RWPE2 (cell line): Measurements from ENCODE around the gene CD36.

Experiments
- ATAC-seq: fragments of 200-7000 bp; cut with Tn5 transposase; 3 replicates; pipeline ENCODE4 v1.9.1; 2021; ENCODE audit warnings: low read depth
- DNase-seq: peaks from one replicate; pipeline ENCODE4 v3.0.0-alpha.2; 2020; ENCODE audit warnings: low spot score
- H3K27ac ChIP-seq: fragments of 450-650 bp; 2 replicates; pipeline ENCODE4 v1.5.1; 2017; ENCODE audit warnings: mild to moderate bottlenecking; ENCODE audit not compliant: poor library complexity, severe bottlenecking
- H3K27me3 ChIP-seq: fragments of 250-450 bp; sonication (Bioruptor Pico); 2 replicates; pipeline ENCODE4 v1.5.1; 2021; ENCODE audit warnings: mild to moderate bottlenecking, moderate library complexity; ENCODE audit not compliant: insufficient read depth, poor library complexity, severe bottlenecking
- H3K36me3 ChIP-seq: fragments of 250-450 bp; sonication (Bioruptor Pico); 2 replicates; pipeline ENCODE4 v1.5.1; 2020; ENCODE audit warnings: low read depth, mild to moderate bottlenecking, moderate library complexity
- H3K4me1 ChIP-seq: fragments of 250-450 bp; sonication (Bioruptor Pico); 2 replicates; pipeline ENCODE4 v1.5.1; 2021; ENCODE audit warnings: mild to moderate bottlenecking, moderate library complexity; ENCODE audit not compliant: insufficient read depth, poor library complexity, severe bottlenecking
- H3K4me3 ChIP-seq: fragments of 250-450 bp; sonication (Bioruptor Pico); 2 replicates; pipeline ENCODE4 v1.5.1; 2021; ENCODE audit warnings: mild to moderate bottlenecking, moderate library complexity; ENCODE audit not compliant: severe bottlenecking
- H3K9me3 ChIP-seq: fragments of 250-450 bp; sonication (Bioruptor Pico); 2 replicates; pipeline ENCODE4 v1.5.1; 2021; ENCODE audit warnings: mild to moderate bottlenecking, moderate library complexity; ENCODE audit not compliant: severe bottlenecking
- TF ChIP-seq, protein P1 (sequence below): fragments of 450-650 bp; IDR thresholded peaks from one replicate; pipeline ENCODE4 v1.5.1; 2017; ENCODE audit warnings: mild to moderate bottlenecking, moderate library complexity; ENCODE audit not compliant: poor library complexity, severe bottlenecking

CD36 gene

DNA sequence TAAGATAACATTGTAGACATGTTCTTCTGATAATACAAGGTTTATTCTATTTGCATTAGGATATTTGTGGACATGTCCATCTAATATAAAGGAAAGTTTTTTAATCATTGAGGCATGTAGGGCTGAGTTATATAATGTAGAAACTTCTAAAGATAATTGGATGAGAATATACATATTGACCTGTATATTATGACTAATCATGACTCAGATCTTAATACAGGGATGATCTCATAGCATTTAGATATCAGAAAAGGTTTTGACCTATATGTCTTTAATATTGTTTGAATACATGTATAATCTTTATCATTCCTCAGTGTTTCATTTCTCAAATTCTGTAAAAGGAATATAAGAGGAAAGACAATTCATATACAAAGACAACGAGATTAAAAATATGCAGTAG, 39.2 kb downstream of the CD36 start:
- no peaks in the 10 kb centered on the region for H3K36me3 ChIP-seq
- H3K4me1 ChIP-seq: peaks cover 32% of the 10 kb centered on the region
- no peaks in the 10 kb centered on the region for H3K27me3 ChIP-seq
- no peak overlapping the region for H3K4me3 ChIP-seq
- no peak overlapping the region for H3K27ac ChIP-seq
- ATAC-seq (peak; percentile 53; the same call in 2 of the 3 replicates), DNase-seq (no peak)
- no peaks in the 10 kb centered on the region for H3K9me3 ChIP-seq
- TF ChIP-seq, protein P1, sequence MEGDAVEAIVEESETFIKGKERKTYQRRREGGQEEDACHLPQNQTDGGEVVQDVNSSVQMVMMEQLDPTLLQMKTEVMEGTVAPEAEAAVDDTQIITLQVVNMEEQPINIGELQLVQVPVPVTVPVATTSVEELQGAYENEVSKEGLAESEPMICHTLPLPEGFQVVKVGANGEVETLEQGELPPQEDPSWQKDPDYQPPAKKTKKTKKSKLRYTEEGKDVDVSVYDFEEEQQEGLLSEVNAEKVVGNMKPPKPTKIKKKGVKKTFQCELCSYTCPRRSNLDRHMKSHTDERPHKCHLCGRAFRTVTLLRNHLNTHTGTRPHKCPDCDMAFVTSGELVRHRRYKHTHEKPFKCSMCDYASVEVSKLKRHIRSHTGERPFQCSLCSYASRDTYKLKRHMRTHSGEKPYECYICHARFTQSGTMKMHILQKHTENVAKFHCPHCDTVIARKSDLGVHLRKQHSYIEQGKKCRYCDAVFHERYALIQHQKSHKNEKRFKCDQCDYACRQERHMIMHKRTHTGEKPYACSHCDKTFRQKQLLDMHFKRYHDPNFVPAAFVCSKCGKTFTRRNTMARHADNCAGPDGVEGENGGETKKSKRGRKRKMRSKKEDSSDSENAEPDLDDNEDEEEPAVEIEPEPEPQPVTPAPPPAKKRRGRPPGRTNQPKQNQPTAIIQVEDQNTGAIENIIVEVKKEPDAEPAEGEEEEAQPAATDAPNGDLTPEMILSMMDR: no peak

DNA sequence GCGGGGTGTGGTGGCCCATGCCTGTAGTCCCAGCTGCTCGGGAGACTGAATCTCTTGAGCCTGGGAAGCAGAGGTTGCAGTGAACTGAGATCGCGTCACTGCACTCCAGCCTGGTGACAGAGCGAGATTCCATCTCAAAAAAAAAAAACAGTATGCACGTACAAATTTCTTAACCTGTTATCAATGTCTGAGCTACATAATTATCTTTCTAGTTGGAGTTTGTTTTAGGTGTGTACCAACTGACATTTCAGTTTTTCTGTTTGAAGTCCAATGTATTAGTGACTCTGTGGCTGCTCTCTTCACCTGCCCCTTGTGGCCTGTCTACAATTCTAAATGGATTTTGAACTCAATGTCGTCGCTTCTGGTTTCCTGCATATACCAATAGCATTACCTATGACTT, 40.3 kb downstream of the CD36 start:
- TF ChIP-seq, protein P1: no peak
- ATAC-seq (no peak), DNase-seq (no peak)
- H3K27ac ChIP-seq: no peak overlapping the region
- peaks cover 32% of the 10 kb centered on the region for H3K4me1 ChIP-seq
- no peaks in the 10 kb centered on the region for H3K36me3 ChIP-seq
- no peak overlapping the region for H3K4me3 ChIP-seq
- no peaks in the 10 kb centered on the region for H3K9me3 ChIP-seq
- H3K27me3 ChIP-seq: no peaks in the 10 kb centered on the region

DNA sequence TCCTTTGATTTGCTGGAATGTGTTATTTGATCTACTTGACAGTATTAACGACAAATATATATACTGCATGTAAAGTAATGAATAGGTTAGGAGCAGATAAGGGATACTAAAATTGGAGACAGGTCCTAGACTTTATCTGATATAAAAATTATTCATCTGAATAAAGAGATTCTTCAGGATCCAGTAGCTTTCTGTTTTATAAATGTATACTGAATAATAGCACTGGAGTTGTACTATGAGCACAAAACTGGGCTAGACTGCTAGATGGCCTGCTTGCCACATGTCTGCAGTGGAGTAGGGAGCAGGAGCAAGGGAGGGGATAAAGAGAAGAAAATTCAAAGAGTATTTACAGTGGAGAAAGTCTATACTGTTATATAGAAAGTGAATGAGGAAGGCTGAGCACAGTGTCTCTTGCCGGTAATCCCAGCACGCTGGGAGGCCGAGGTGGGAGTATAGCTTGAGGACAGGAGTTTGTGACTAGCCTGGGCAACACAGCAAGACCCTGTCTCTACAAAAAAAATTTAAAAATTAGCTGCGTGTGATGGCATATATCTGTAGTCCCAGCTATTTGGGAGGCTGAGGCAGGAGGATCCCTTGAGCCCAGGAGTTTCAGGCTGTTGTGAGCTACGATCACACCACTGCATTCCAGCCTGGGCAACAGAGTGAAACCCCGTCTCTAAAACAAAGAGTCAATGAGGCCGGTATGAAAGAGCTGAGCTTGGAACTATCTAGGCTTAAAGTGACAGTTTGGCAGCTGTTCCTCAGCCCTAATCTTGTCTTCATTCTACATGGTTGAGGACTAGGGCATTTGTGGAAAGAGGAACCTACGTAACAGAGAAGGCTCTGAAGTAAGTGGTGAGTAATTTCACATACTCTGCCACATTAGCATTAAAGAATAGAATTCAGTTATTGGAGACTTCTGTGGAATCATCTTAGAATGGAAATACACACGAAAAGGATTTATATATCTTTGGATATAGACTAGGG, 41.8 kb downstream of the CD36 start:
- no peaks in the 10 kb centered on the region for H3K36me3 ChIP-seq
- H3K9me3 ChIP-seq: no peaks in the 10 kb centered on the region
- no peaks in the 10 kb centered on the region for H3K27me3 ChIP-seq
- peaks cover 23% of the 10 kb centered on the region for H3K4me1 ChIP-seq
- no peak overlapping the region for H3K4me3 ChIP-seq
- no peak for ATAC-seq
- no peak overlapping the region for H3K27ac ChIP-seq
- TF ChIP-seq, protein P1: no peak
- DNase-seq: no peak

DNA sequence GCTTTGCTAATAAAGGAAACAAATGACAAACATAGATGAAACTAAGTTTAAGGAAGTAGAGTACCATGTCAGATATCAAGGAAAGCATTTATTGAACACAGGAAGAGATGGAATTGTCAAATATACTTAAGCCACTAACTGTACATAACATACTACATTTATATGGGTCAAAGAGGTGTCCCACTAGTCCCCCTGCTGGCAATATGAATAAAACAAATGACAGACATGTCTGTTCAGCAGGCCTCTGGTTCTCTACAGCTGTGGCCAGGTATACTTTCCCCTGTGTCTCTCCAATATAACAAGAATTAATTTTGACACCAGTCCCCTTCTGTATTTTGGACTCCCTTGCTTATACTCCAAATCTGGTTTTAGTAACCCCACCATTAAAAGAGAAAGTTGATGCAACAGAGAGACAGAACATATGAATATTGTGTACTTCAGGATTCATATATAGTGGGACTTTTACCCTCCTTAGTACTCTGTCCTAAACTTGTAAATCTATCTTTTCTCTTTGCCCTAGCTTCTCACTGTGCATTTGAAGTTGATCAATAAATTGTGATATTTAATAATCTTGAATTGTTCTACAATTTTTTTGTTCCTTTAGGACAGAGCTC, 42.9 kb downstream of the CD36 start:
- TF ChIP-seq, protein P1: peak; percentile 76
- no peak overlapping the region for H3K27ac ChIP-seq
- no peak overlapping the region for H3K4me3 ChIP-seq
- H3K4me1 ChIP-seq: peaks cover 13% of the 10 kb centered on the region
- DNase-seq (no peak), ATAC-seq (peak; percentile 76)
- H3K9me3 ChIP-seq: no peaks in the 10 kb centered on the region
- H3K27me3 ChIP-seq: no peaks in the 10 kb centered on the region
- H3K36me3 ChIP-seq: no peaks in the 10 kb centered on the region

DNA sequence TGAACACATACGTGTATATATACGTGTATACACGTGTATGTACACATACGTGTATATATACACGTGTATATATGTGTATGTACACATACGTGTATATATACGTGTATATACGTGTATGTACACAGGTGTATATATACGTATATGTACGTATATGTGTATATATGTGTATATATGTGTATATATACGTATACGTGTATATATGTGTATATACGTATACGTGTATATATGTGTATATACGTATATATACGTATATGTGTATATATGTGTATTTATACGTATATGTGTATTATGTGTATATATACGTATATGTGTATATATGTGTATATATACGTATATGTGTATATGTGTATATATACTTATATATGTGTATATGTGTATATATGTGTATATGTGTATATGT, 44.3 kb downstream of the CD36 start:
- H3K4me3 ChIP-seq: no peak overlapping the region
- no peaks in the 10 kb centered on the region for H3K36me3 ChIP-seq
- no peaks in the 10 kb centered on the region for H3K27me3 ChIP-seq
- DNase-seq (no peak), ATAC-seq (no peak)
- no peaks in the 10 kb centered on the region for H3K9me3 ChIP-seq
- no peak overlapping the region for H3K27ac ChIP-seq
- peaks cover 1% of the 10 kb centered on the region for H3K4me1 ChIP-seq
- TF ChIP-seq, protein P1: no peak
